22Rv1 (cell line): ENCODE measurements around the gene PPFIBP2.

ENCODE experiments used
- H3K27ac ChIP-seq: fragments of 450-650 bp; 2 replicates; pipeline ENCODE4 v1.5.1; 2017
- ZFX ChIP-seq: fragments of 450-650 bp; IDR thresholded peaks from 2 replicates; pipeline ENCODE4 v1.6.1; 2017; ENCODE audit warnings: antibody characterized with exemption, borderline replicate concordance
- TF ChIP-seq, protein P1 (sequence below): fragments of 450-650 bp; IDR thresholded peaks from 2 replicates; pipeline ENCODE4 v1.5.1; 2017; ENCODE audit warnings: mild to moderate bottlenecking

Gene PPFIBP2

DNA sequence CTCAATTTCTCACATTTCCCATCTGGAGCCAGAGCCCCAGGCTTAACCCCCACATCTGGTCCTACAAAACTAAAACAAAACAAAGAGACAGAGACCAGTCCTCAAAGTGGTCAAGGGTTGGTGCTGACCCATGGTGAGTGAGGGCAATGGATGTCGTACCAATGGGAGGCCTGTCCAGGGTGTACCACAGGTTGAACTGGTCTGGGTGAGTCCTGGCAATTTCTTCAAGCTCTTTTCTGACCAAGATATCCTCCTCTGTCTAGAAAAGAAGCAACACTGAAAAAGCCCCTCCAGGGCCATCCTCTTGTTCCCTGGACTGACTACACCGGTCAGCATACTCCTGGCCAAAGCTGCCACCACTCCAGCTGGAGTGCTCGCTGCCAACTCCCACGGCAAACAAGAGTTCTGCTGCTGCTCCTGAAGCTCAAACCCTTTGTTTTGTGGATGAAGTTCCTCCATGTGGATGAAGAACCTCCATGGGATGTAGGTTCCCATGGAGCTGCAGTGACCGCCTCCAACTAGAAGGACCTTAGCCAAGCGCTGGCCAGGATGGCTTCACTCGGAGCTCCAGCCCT is 152.6 kb downstream of the PPFIBP2 start:
- TF ChIP-seq, protein P1, sequence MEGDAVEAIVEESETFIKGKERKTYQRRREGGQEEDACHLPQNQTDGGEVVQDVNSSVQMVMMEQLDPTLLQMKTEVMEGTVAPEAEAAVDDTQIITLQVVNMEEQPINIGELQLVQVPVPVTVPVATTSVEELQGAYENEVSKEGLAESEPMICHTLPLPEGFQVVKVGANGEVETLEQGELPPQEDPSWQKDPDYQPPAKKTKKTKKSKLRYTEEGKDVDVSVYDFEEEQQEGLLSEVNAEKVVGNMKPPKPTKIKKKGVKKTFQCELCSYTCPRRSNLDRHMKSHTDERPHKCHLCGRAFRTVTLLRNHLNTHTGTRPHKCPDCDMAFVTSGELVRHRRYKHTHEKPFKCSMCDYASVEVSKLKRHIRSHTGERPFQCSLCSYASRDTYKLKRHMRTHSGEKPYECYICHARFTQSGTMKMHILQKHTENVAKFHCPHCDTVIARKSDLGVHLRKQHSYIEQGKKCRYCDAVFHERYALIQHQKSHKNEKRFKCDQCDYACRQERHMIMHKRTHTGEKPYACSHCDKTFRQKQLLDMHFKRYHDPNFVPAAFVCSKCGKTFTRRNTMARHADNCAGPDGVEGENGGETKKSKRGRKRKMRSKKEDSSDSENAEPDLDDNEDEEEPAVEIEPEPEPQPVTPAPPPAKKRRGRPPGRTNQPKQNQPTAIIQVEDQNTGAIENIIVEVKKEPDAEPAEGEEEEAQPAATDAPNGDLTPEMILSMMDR: no peak
- no peak for TF ChIP-seq ZFX
- H3K27ac ChIP-seq: no peak overlapping the region

- H3K27ac ChIP-seq: no peak overlapping the region
- TF ChIP-seq, protein P1: no peak
- no peak for TF ChIP-seq ZFX
Measured at GRCh38 chr11:7667460-7667859, 153.7 kb downstream of the PPFIBP2 start.

- H3K27ac ChIP-seq: no peak overlapping the region
- TF ChIP-seq ZFX: no peak
- TF ChIP-seq, protein P1: no peak
Measured at GRCh38 chr11:7668464-7668863, 154.7 kb downstream of the PPFIBP2 start.

DNA sequence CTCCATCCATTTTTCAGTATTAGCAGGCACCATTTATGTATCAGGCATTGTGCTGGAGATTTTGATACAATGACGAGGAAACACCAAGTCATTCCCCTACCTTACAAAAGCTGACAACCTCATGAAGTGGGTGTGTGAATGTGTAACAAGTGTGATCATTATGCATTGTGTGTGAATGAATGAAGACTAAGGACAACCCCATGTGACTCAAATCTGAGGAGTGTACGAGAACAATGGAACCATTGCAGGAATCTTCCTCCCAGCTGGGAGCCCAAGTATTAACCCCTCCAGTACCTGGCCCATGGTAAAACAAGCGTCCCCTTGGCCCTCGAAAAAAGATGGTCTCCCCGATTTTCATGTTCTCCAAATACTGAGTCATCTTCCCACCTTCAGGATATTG is 155.1 kb downstream of the PPFIBP2 start:
- TF ChIP-seq ZFX: no peak
- TF ChIP-seq, protein P1: no peak
- no peak overlapping the region for H3K27ac ChIP-seq

DNA sequence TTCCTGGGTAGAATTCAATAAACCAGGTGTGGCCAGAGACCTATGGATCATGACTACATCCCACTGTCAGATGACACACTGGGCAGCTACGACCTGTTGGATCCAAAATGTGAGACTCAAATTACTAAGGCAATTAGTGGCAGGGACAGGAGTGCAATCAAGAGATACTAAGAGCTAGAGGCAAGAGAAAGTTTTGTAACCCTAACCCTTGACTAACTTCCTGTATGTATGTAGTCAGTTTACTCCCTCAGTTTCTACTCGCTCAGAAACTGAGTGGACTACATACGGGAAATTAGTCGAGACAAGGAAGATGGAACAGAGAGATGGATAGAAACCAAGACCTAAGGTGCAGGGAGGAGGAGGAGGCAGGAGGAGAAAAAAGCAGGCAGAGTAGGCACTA is 156.8 kb downstream of the PPFIBP2 start:
- TF ChIP-seq ZFX: no peak
- TF ChIP-seq, protein P1: no peak

GRCh38 chr11:7671347-7672215 is 157.8 kb downstream of the PPFIBP2 start:
- H3K27ac ChIP-seq: no peak overlapping the region
- TF ChIP-seq, protein P1: no peak
- TF ChIP-seq ZFX: no peak

More for the DNA sequence above, 156.8 kb downstream of the PPFIBP2 start:
- H3K27ac ChIP-seq: no peak overlapping the region
